Medulla oblongata (tissue), 1 donor: Measurements from ENCODE around the gene OLFML2A.

Experiments used
- DNase-seq: peaks from one replicate; pipeline ENCODE4 v3.0.0-alpha.2; 2015; ENCODE audit errors: extremely low spot score

OLFML2A gene

GRCh38 chr9:124853605-124854143, 76.7 kb downstream of the OLFML2A start:
- DNase-seq = no peak

DNA sequence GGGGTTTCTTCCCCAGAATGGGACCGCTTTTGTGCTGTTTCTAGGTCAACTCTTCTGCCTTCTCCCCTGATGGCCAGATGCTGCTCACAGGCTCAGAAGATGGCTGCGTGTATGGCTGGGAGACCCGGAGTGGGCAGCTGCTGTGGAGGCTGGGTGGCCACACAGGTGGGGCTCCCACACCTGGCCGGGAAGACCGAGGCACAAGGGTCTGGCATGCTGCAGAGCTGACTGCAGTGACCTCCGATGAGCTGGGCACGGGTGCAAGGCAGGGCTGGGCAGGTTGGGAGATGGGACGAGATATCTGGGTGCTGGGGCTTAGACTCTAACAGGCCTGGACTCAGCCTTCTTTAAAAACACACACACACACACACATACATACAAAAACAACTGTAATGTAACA, 77.2 kb downstream of the OLFML2A start:
- no peak for DNase-seq

DNA sequence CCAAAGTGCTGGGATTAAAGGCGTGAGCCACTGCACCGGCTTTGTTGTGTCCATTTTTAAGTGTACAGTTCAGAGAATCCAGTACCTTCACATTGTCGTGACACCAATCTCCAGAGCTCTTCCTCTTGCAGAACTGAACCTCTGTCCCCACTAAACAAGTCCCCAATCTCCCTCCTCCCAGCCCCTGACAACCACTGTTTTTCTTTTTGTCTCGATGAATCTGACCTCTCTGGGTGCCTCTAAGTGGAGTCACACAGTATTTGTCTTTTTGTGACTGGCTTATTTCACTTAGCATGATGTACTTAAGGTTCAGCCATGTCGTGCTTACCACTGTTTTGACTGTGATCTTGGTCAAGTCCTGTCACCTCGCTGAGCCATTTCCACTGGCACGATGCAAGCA, 77.9 kb downstream of the OLFML2A start:
- no peak for DNase-seq

GRCh38 chr9:124855566-124855943, 78.6 kb downstream of the OLFML2A start:
- no peak for DNase-seq

GRCh38 chr9:124855944-124856765, 79.2 kb downstream of the OLFML2A start:
- no peak for DNase-seq

DNA sequence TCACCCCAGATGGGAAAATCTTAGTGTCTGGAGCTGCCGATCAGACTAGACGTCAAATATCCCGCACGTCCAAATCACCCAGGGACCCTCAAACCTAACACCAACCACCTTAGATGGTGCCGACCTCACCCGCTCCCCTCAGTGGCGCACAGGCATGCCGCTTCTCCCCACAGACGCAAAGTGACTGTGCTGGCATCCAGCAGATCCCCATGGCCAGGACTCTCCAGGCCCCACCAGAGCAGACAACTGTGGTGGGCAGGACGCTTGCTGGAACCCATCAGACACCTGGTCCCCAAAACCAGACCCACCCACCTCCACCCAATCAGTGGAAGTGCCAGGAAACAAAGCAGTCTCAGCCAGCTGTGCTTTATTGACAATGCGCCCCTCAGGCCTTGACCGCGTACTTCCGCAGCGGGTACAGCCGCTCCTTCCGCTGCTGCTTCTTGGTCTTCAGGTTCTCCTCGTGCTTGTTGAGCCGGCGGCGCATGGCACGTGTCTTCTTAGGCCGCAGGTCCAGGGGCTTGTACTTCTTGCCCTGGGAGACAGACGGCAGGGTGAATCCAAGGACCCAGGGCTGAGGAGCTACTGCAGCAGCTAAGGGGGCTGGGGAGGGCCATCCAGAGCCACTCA, 80.7 kb downstream of the OLFML2A start:
- DNase-seq = no peak

DNA sequence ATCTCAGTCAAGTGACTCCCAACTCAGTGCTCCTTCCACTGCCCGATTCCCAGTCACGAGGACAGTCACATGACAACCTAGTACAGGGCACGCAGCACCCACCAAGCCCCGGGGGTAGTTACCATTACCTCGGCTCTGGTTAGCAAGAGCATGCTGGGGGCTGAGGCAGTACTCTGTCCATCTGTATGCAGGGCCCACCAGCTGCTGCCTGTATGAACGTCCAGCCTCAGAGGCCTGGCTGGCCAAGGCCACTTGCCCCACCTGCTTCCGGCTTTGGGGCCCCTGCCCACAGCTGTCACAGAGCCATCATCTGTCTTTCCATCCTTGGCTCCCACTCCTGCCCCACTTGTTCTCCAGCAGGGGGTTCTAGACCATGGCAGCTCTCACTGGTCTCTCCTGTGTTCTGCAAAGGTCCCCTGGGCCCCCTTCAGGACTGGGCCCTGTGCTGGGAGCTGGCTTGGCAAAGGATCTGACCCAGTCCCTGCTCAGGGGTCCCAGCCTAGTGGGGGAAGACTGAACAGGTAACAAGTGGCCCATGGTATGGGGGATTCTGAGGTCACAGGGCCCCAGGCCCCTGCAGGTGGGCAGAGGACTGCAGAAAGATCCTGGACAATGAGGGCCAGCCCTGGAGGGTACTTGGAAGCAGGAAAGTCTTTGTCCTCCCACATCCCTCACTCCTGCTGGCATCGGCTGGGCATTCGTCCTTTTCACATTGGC, 81.6 kb downstream of the OLFML2A start:
- DNase-seq = no peak

DNA sequence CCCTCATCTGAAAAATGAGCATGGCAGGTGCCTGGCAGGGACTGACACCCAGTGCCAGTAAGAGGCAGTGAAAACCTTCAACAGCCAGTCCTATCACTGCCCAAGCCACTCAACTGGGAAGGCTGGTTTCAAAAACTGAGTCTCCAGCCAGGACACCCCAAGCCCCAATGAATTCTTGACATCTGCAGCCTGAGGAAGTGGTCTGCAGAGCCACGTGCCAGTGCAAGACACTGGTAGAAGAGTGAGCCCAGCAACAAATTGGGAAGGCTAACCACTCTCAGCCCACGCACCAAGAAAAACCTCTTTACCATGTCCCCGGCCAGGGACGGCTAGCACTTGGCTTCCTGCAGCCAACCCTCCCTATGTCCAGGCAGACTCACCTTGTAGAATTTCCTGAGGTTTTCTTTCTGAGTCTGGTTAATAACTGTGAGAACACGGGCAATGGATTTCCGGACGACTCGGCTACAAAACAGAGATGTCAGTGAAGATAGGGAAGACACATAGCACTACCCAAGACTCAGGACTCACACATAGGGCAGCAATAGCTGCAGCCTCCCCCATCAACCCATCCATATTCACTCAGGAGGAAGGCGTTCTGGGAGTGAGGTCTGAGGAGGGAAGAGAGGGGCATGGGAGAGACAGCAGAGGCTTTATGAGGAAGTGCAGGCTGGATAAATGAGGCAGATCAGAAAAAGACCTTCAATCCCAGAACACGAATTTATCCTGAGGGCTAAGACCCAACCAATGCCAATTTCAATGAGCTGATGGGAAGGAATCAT, 83.1 kb downstream of the OLFML2A start:
- no peak for DNase-seq

GRCh38 chr9:124860582-124861341, 83.8 kb downstream of the OLFML2A start:
- DNase-seq = no peak

- peak; percentile 96 for DNase-seq
Observed at GRCh38 chr9:124861342-124862229, 84.7 kb downstream of the OLFML2A start, which contains the start of the genes ARPC5L and RPL35. Gene ARPC5L (plus strand): TSS chr9:124862130. CDS start chr9:124869291, 7,161 bp downstream. Gene RPL35 (minus strand): TSS chr9:124861957. CDS start chr9:124861912, 45 bp downstream.

GRCh38 chr9:124863371-124863871, 86.5 kb downstream of the OLFML2A start:
- no peak for DNase-seq
